Measurements from ENCODE around the gene TMEM51.
"Not testable (repeated sequence)": the region's sequence is repeated elsewhere in the genome, so short reads cannot be mapped to it uniquely, and the experiment has no call there.

The TMEM51 gene

GRCh38 chr1:15128520-15129313 lies 24.8 kb upstream of the TMEM51 start:
- DNase-seq: peak; percentile 35

DNA sequence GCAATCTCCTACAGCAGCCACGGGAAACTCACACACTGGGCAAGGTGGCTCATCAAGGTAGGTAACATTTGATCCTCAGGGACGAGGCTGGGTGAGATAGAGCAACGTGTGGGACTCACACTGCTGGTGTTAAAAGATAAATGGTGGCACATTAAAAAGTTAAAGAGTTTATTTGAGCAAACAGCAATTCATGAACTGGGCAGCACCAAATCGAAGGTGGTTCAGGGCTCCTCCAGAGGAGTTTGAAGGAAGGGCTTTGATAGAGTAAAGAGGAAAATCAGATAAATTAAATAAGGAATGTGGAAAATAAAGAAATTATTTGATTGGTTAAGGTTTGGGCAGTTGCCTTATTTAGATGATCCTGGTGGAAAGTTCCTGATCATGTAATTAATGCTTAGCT lies 23.6 kb upstream of the TMEM51 start:
- no peak for DNase-seq

- no peak for DNase-seq
These were observed 22.9 kb upstream of the TMEM51 start for GRCh38 chr1:15130607-15131006.

DNA sequence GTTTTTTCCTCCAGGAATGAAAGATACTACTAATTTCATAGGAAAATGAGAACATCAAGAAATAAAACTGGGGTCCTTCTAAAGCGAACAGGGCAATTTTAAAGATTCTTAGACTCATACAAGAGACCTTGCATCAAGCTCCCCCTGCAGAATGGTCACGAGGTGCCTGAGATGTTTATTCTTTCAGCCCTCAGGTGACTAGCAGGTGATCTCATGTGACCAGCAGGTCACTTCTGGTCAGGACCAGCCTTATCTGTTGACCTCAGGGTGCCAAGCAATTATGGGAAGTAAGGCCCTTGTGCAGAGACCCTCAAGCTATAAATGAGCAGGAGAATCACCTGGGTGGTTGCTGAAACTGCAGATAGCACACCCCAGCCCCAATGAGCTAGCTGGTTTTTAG lies 20.6 kb upstream of the TMEM51 start:
- no peak for DNase-seq

GRCh38 chr1:15134285-15134684 lies 19.3 kb upstream of the TMEM51 start:
- DNase-seq: no peak

GRCh38 chr1:15135604-15136003 lies 17.9 kb upstream of the TMEM51 start:
- DNase-seq: not testable (repeated sequence)

- DNase-seq: no peak
These were observed 15.7 kb upstream of the TMEM51 start for GRCh38 chr1:15137809-15138208.

DNA sequence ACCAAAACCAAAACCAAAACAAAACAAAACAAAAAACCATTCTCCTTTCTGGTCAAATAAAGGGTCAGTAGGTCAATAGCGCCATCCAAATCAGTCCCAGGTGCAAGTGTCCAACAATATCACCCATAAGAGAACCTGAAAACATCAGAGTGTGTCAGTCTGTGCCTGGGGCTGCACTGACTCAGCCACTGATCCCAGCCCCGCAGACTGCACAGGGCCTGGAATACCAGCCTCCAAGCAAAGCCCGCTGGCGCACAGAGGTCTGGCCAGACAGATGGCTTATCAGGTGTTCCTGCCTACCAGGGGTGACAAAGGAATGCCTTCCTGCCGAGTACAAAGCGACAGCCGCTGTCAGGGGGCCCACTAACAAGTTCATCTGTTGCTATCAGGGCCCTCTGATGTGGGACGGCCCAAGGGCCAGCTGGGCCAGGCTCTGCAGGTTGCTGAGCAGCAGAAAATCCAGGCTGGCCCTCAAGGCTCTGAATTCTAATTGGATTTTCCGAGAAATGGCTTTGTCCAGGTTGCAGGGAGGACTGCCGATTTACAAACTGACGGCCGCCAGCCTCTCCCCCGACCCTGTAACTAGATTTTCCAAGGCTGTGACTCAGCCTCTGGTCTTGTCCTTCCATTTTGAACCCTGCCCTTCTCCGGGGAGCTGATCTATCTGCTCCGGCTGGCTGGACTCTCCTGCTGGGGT lies 13.7 kb upstream of the TMEM51 start:
- no peak for DNase-seq

DNA sequence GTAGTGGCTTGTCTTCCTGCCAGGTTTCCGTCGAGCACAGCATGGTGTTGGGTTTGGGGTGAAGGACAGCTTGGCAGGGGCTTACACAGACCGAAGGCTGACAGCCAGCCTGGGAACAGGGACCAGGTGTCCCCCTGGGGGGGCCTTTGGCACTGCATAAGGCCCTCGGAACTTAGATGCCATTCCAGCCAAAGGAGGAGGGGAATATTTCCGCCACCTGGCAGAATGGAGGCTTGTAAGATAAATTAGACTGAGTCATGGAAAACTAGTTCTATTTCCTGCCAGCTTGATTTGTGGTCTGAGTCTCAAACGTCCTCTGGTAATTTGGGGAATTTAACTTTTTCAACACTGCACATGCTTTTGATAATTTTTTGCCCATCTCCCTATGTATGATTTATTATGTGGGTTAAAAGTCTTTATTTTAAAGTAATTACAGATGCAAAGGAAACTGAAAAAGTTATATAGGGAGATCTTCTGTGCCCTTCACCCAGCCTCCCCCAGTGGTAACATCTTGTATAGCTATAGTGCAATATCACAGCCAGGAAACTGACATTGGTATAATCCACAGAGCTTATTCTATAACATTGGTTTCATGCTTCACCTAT lies 11.5 kb upstream of the TMEM51 start:
- DNase-seq: no peak

DNA sequence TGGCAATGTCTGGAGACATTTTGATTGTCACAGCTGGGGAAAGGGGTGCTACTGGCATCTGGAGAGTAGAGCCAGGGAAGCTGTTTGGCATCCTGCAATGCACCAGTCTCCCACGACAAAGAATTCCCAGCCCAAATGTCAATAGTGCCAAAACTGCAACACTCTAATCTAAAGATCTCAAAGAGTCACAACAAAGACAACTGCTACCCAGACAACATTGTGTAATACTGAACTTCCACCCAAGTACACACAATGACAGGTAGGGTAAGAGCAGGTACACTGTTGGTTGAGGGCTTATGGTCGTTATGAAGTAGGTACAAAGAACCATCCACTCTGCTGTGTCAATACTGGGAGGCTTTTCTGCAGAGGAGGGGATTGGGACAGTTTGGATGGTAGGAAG lies 8.2 kb upstream of the TMEM51 start:
- DNase-seq: no peak

GRCh38 chr1:15146142-15146680 lies 7.3 kb upstream of the TMEM51 start:
- no peak for DNase-seq

DNA sequence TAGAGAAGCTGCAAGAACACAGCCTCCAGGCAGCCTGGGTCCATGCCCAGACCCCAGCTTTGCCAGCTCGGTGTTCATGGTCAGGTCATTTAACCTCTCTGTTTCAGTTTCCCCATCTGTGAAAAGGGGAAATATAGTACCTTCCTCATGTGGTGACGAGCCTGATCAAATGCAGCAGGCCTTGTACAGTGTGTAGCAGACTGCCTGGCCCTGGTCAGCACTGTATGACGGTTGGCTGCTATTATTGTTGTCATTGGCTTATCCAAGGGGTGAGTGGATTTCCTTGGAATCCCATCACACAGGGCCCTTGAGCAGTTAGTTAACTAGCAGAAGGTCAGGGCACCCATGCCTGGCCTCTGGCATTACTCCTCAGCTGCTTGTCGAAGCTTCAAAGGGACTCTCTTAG lies 6.6 kb upstream of the TMEM51 start:
- DNase-seq: no peak

- no peak for DNase-seq
These were observed 5.5 kb upstream of the TMEM51 start for GRCh38 chr1:15148004-15148403.

- DNase-seq: no peak
These were observed 5.1 kb upstream of the TMEM51 start for GRCh38 chr1:15148475-15148874.

DNA sequence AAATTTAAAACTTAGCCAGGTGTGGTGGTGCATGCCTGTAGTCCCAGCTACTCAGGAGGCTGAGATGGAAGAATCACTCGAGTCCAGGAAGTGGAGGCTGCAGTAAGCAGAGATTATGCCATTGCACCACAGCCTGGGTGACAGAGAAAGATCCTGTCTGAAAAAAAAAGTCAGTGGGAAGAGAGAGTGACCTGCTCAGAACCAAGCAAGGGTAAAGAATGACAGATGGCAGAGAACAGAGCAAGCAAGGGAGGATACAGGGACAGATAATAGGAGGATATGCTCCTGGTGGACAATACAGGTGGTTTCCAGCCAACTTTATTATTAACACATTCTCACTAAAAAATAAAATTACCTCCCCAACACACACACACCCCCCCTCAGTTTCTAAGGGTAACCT lies 4.6 kb upstream of the TMEM51 start:
- DNase-seq: no peak

DNA sequence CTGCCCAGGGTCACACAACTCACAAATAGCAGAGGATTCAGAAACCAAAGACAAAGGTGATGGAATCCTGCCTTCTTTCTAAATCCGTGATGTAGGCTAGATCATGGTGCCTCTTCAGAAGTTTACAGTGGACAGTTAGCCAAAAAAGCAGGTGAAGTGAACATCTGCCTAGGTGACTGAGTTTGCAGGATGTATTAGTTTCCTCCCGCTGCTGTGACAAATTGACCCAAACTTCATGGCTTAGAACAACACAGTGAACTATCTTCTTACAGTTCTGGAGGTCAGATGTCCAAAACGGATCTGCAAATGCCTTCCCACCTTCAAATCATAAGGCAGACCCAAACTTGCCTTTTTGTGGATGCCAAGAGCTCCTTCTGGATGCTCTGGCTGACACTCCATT lies 3.2 kb upstream of the TMEM51 start:
- no peak for DNase-seq

GRCh38 chr1:15151377-15151806 lies 2.2 kb upstream of the TMEM51 start:
- DNase-seq: peak; percentile 56

DNA sequence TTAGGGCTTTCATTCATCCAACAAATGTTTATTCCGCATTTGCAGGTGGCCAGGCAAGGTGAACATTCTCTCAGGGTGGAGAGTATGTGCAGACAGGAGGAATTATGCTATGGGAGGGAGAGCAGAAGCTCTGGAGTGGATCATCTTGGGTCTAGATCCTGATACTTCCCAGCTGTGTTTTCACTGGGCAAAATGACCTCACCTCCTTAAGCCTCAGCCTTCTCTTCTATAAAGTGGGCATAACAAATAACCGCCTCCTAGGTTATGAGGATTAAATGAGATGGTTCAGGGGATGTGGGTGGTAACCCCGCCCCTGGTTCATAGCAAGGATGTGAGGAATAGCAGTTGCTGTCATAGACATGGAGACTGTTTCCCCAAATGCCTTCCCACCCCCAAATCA lies 1.7 kb upstream of the TMEM51 start:
- peak; percentile 38 for DNase-seq

- peak; percentile 53 for DNase-seq
These were observed 996 bp upstream of the TMEM51 start for GRCh38 chr1:15152318-15153183.

- peak; percentile 2 for DNase-seq
These were observed 414 bp downstream of the TMEM51 start for GRCh38 chr1:15153842-15154479.

DNA sequence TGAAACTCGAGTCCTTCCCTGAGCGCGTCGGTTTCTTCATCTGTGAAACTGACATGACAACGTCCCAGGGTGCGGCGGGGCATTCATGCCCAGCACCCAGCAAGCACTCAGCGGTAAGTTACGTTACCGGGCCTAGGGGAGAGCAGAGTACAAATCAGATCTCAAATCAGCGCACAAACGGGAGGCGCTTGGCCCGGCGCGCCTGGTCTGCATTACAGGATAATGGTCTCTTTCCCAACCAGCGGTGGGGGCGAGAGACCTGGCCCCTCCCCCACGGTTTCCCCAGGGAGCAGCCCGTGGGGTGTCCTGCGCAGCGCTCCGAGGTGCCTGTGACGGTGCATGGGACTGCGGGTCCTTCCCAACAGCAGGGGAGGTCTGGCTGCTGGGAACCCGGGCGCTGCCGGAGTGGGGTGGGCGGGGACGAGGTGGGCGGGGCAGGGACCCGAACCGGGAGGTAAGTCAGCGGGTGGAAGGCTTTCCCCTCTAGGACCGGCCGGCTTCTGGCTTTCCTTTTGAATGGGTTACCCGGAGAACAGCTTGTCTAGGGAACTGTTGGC lies 1.0 kb downstream of the TMEM51 start:
- DNase-seq: no peak

DNA sequence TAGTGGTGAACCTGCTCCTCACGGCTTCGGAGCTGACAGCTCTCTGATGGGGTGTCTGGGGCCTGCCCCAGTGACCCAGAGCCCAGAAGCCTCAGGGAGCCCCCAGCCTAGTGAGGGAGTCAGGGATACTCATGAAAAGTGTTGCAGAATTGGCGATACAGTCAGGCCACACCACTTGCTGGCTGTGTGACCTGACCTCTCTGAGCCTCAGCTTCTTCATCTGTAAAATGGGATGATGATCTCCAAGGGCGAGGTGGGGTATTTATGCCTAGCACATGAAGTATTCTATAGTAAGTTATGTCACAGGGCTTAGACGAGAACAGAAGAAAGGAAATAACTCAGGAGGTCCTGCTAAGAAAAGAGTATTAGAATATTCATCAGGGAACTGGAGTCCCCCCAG lies 1.6 kb downstream of the TMEM51 start:
- DNase-seq: no peak
